Karpas-422 (cell line): ENCODE data around the gene RAB11A. TPM values are rescaled to one million over a fixed set of nuclear protein-coding genes. Genes with fewer than 3 reads are reported as not detected.
"Not testable (repeated sequence)": the region's sequence is repeated elsewhere in the genome, so short reads cannot be mapped to it uniquely, and the experiment has no call there.

ENCODE experiments used
- DNase-seq: peaks from one replicate; pipeline ENCODE4 v3.0.0-alpha.2; 2015
- H2AFZ ChIP-seq: fragments of 200-600 bp; sonication (generic); 2 replicates; pipeline ENCODE4 v1.6.1; 2014; ENCODE audit warnings: antibody characterized with exemption, low read length, mixed read lengths
- H3K27ac ChIP-seq: fragments of 200-600 bp; sonication (generic); 2 replicates; pipeline ENCODE4 v1.5.1; 2014; ENCODE audit warnings: mild to moderate bottlenecking, low read length, moderate library complexity
- H3K27me3 ChIP-seq: fragments of 200-600 bp; sonication (generic); 2 replicates; pipeline ENCODE4 v1.6.1; 2014; ENCODE audit warnings: low read length, mixed read lengths
- H3K36me3 ChIP-seq: fragments of 200-600 bp; sonication (generic); 2 replicates; pipeline ENCODE4 v1.6.1; 2014; ENCODE audit warnings: low read length, mixed read lengths; ENCODE audit not compliant: insufficient read depth
- H3K4me1 ChIP-seq: fragments of 200-600 bp; sonication (generic); 2 replicates; pipeline ENCODE4 v1.6.1; 2014; ENCODE audit warnings: mild to moderate bottlenecking, low read length, mixed read lengths
- H3K4me2 ChIP-seq: fragments of 200-600 bp; sonication (generic); 2 replicates; pipeline ENCODE4 v1.6.1; 2014; ENCODE audit warnings: low read length, low read depth, mild to moderate bottlenecking; ENCODE audit not compliant: poor library complexity, severe bottlenecking
- H3K4me3 ChIP-seq: fragments of 200-600 bp; sonication (generic); 2 replicates; pipeline ENCODE4 v1.5.1; 2014; ENCODE audit warnings: mild to moderate bottlenecking, antibody characterized with exemption, low read length, mixed read lengths
- H3K79me2 ChIP-seq: fragments of 200-600 bp; sonication (generic); 2 replicates; pipeline ENCODE4 v1.6.1; 2014; ENCODE audit warnings: mild to moderate bottlenecking, low read length, mixed read lengths
- H3K9ac ChIP-seq: fragments of 200-600 bp; sonication (generic); 2 replicates; pipeline ENCODE4 v1.6.0; 2014; ENCODE audit warnings: low read length
- H3K9me2 ChIP-seq: fragments of 200-600 bp; sonication (generic), shearing (Covaris generic); replicated peaks from 2 replicates; pipeline ENCODE4 v1.6.0; 2014; ENCODE audit warnings: mild to moderate bottlenecking, low read length, moderate library complexity; ENCODE audit not compliant: insufficient read depth
- H3K9me3 ChIP-seq: fragments of 300-700, 200-600 bp; sonication (generic); 2 replicates; pipeline ENCODE4 v1.6.1; 2014; ENCODE audit warnings: low read length, mixed read lengths
- H4K20me1 ChIP-seq: fragments of 200-600 bp; sonication (generic); 2 replicates; pipeline ENCODE4 v1.6.1; 2014; ENCODE audit warnings: mild to moderate bottlenecking, antibody characterized with exemption, low read length, low read depth; ENCODE audit not compliant: insufficient read depth
- total RNA-seq: library from RNA; depleted of rRNA; stranded (reverse); fragments of >200 nt; shearing (Covaris generic); gene quantifications from 2 replicates; pipeline ENCODE4 v1.2.3, GENCODE V29; 2014; ENCODE audit warnings: low replicate concordance

Gene RAB11A
- total RNA-seq, 1 experiment from 2014 or later: 230 TPM

GRCh38 chr15:65870889-65871533 is 1.7 kb downstream of the RAB11A start:
- peak overlapping the region; percentile 87 for H3K4me3 ChIP-seq
- H3K27ac ChIP-seq: peak overlapping the region; percentile 83
- H4K20me1 ChIP-seq: no peaks in the 10 kb centered on the region; the same call in 1 of the 2 replicates
- H3K4me2 ChIP-seq: peak overlapping the region; percentile 83
- H3K9ac ChIP-seq: peak overlapping the region; percentile 86
- H3K79me2 ChIP-seq: peaks cover 66% of the 10 kb centered on the region
- H3K36me3 ChIP-seq: no peaks in the 10 kb centered on the region; the same call in 1 of the 2 replicates
- no peaks in the 10 kb centered on the region for H3K9me2 ChIP-seq
- no peaks in the 10 kb centered on the region for H3K27me3 ChIP-seq
- peak; percentile 74 for DNase-seq
- H3K4me1 ChIP-seq: peaks cover 23% of the 10 kb centered on the region
- no peak overlapping the region for H2AFZ ChIP-seq
- no peaks in the 10 kb centered on the region for H3K9me3 ChIP-seq

GRCh38 chr15:65871886-65872285 is 2.6 kb downstream of the RAB11A start:
- Histone ChIP-seq H3K4me2 (peak overlapping the region; percentile 83), H3K4me1 (peaks cover 23% of the 10 kb centered on the region), H3K79me2 (peaks cover 74% of the 10 kb centered on the region)
- H3K4me3 ChIP-seq, DNase-seq, H3K36me3 ChIP-seq, H2AFZ ChIP-seq, H3K9me2 ChIP-seq, H3K9ac ChIP-seq, H3K27me3 ChIP-seq, H3K9me3 ChIP-seq, H3K27ac ChIP-seq, H4K20me1 ChIP-seq: not testable (repeated sequence)

DNA sequence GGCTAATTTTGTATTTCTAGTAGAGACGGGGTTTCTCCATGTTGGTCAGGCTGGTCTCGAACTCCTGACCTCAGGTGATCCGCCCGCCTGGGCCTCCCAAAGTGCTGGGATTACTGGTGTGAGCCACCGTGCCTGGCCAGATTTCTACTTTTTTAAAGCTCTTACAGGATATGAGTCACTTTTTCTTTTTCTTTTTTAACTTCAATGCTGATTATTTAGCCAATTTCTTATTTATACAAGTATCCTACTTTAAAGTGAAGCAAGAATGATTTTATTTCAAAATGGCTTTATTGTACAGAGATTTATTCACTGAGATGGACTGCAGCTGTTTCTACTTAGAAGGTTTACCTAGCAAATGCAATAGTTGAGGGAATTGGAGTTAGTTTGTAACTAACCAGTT is 3.3 kb downstream of the RAB11A start:
- not testable (repeated sequence) for H3K9me2 ChIP-seq, DNase-seq, H3K27me3 ChIP-seq, H2AFZ ChIP-seq, H3K36me3 ChIP-seq, H3K4me2 ChIP-seq, H3K9me3 ChIP-seq, H3K4me3 ChIP-seq, H4K20me1 ChIP-seq, H3K27ac ChIP-seq, H3K9ac ChIP-seq
- Histone ChIP-seq H3K4me1 (peaks cover 23% of the 10 kb centered on the region), H3K79me2 (peaks cover 81% of the 10 kb centered on the region)

DNA sequence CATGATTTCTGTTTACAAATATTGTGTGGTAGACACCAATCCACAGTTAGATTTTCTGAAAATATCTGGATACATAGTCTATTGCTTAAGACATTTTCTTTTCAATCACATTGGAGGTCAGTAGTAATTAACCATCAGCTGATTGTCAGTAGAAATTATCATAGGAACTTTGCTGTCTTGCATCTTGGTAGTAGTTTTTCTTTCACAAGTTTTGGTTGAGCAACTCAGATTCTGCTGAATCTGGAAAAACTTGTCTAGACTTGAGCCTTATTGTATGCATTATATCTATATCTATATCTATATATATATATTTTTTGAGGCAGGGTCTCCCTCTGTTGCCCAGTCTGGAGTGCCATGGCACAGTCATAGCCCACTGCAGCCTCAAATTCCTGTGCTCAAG is 4.0 kb downstream of the RAB11A start:
- Histone ChIP-seq H4K20me1 (no peaks in the 10 kb centered on the region; the same call in 1 of the 2 replicates), H3K9me3 (no peaks in the 10 kb centered on the region), H3K4me1 (peaks cover 21% of the 10 kb centered on the region), H3K4me2 (no peak overlapping the region), H3K9ac (no peak overlapping the region), H3K36me3 (peaks cover 7% of the 10 kb centered on the region; the same call in 1 of the 2 replicates), H3K4me3 (no peak overlapping the region), H2AFZ (no peak overlapping the region), H3K79me2 (peaks cover 87% of the 10 kb centered on the region), H3K27ac (no peak overlapping the region), H3K9me2 (no peaks in the 10 kb centered on the region), H3K27me3 (no peaks in the 10 kb centered on the region)
- DNase-seq: no peak

- no peaks in the 10 kb centered on the region for H3K9me2 ChIP-seq
Observed at GRCh38 chr15:65875458-65875857, 6.2 kb downstream of the RAB11A start.

GRCh38 chr15:65877749-65878148 is 8.5 kb downstream of the RAB11A start:
- Histone ChIP-seq H3K36me3 (peaks cover 32% of the 10 kb centered on the region), H3K79me2 (peaks cover 83% of the 10 kb centered on the region), H3K27me3 (no peaks in the 10 kb centered on the region)

More at GRCh38 chr15:65875458-65875857, 6.2 kb downstream of the RAB11A start:
- H4K20me1 ChIP-seq: no peaks in the 10 kb centered on the region; the same call in 1 of the 2 replicates
- peaks cover 21% of the 10 kb centered on the region for H3K36me3 ChIP-seq
- no peak overlapping the region for H3K9ac ChIP-seq
- H2AFZ ChIP-seq: no peak overlapping the region
- no peak overlapping the region for H3K4me2 ChIP-seq
- H3K79me2 ChIP-seq: peaks cover 88% of the 10 kb centered on the region
- no peak for DNase-seq
- H3K27me3 ChIP-seq: no peaks in the 10 kb centered on the region
- no peaks in the 10 kb centered on the region for H3K9me3 ChIP-seq
- H3K4me3 ChIP-seq: no peak overlapping the region
- H3K4me1 ChIP-seq: peaks cover 17% of the 10 kb centered on the region
- no peak overlapping the region for H3K27ac ChIP-seq

DNA sequence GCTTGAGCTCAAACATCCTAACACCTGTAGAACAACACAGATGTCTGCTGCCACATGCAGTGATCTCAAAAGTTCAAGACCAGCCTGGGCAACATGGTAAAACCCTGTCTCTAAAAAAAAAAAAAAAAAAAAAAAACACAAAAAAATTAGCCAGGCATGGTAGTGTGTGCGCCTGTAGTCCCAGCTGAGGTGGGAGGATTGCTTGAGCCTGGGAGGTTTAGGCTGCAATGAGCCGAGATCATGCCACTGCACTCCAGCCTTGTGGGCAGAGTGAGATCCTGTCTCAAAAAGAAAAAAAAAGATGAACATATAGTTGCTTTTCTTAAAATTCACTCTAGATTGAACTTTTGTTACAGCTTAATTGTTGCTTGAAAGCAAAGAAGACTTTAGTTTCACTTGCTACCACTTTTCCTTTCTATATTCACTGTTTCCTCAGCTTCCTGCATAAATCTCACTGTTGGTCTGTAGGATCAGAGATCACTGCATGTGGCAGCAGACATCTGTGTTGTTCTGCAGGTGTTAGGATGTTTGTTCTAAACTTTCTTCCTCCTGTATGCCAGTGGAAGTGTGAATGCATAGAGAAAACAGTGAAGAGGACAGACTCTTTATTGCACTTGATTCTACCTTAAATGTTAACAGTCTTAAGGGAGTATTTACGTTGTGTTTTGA is 12.6 kb downstream of the RAB11A start:
- peak overlapping the region; percentile 1; the same call in 1 of the 2 replicates for H3K27ac ChIP-seq
- H3K4me3 ChIP-seq: no peak overlapping the region
- H3K36me3 ChIP-seq: peaks cover 67% of the 10 kb centered on the region
- H3K27me3 ChIP-seq: no peaks in the 10 kb centered on the region
- H4K20me1 ChIP-seq: no peaks in the 10 kb centered on the region
- no peaks in the 10 kb centered on the region for H3K9me2 ChIP-seq
- H3K9ac ChIP-seq: no peak overlapping the region
- H3K9me3 ChIP-seq: no peaks in the 10 kb centered on the region
- H3K4me1 ChIP-seq: peaks cover 45% of the 10 kb centered on the region
- H3K4me2 ChIP-seq: no peak overlapping the region
- peaks cover 80% of the 10 kb centered on the region for H3K79me2 ChIP-seq
- no peak for DNase-seq
- no peak overlapping the region for H2AFZ ChIP-seq

More at GRCh38 chr15:65877749-65878148, 8.5 kb downstream of the RAB11A start:
- Histone ChIP-seq H3K27ac (no peak overlapping the region), H3K9ac (no peak overlapping the region), H4K20me1 (no peaks in the 10 kb centered on the region; the same call in 1 of the 2 replicates), H3K9me3 (no peaks in the 10 kb centered on the region), H3K4me2 (no peak overlapping the region), H3K9me2 (no peaks in the 10 kb centered on the region), H3K4me3 (no peak overlapping the region), H3K4me1 (peaks cover 24% of the 10 kb centered on the region), H2AFZ (no peak overlapping the region)
- DNase-seq: no peak

GRCh38 chr15:65883571-65883970 is 14.3 kb downstream of the RAB11A start:
- Histone ChIP-seq H3K4me1 (peaks cover 45% of the 10 kb centered on the region), H3K9me2 (no peaks in the 10 kb centered on the region), H3K36me3 (peaks cover 74% of the 10 kb centered on the region)

More at GRCh38 chr15:65883571-65883970, 14.3 kb downstream of the RAB11A start:
- peaks cover 83% of the 10 kb centered on the region for H3K79me2 ChIP-seq
- H3K4me3 ChIP-seq: no peak overlapping the region
- H3K4me2 ChIP-seq: peak overlapping the region; percentile 48
- peak overlapping the region; percentile 57; the same call in 1 of the 2 replicates for H3K27ac ChIP-seq
- no peak overlapping the region for H3K9ac ChIP-seq
- no peak for DNase-seq
- no peaks in the 10 kb centered on the region for H3K27me3 ChIP-seq
- no peak overlapping the region for H2AFZ ChIP-seq
- no peaks in the 10 kb centered on the region for H3K9me3 ChIP-seq
- H4K20me1 ChIP-seq: no peaks in the 10 kb centered on the region
